ENCODE measurements around the gene BCAS3. TPM values are rescaled to one million over a fixed set of nuclear protein-coding genes. Genes with fewer than 3 reads are reported as not detected.
A peak's percentile ranks its signal among the peaks of the same experiment; 100 is the strongest.

BCAS3 gene
- total and polyA plus RNA-seq, 11 donors = 4.5 to 23.5 (median 17.9) TPM

GRCh38 chr17:61230461-61230860 is 552.8 kb downstream of the BCAS3 start:
- Histone ChIP-seq H3K4me3 (no peak overlapping the region), H3K4me1 (peaks cover 0 to 9% (median 3%) of the 10 kb centered on the region in 12 donors), H3K9me3 (no peaks in the 10 kb centered on the region), H3K27me3 (no peaks in the 10 kb centered on the region), H3K36me3 (no peaks in the 10 kb centered on the region), H3K27ac (no peak overlapping the region)
- TF ChIP-seq POLR2A (IDR thresholded peaks at IDR 0.05) (no peak), CTCF (IDR thresholded peaks at IDR 0.05) (no peak)
- intact Hi-C loops (cut with DNase I) = no loop called here
- DNase-seq (no peak), ATAC-seq (no peak)
- WGBS, 4 donors = 92 to 94% (median 93%) methylated on average over 2 of the region's 2 CpGs

- Histone ChIP-seq H3K4me1 (peaks cover 0 to 17% (median 6%) of the 10 kb centered on the region in 12 donors), H3K36me3 (no peaks in the 10 kb centered on the region), H3K4me3 (no peak overlapping the region), H3K9me3 (no peaks in the 10 kb centered on the region), H3K27ac (no peak overlapping the region), H3K27me3 (no peaks in the 10 kb centered on the region)
- ATAC-seq = no peak
- intact Hi-C loops (cut with DNase I) = no loop called here
- 83 to 84% (median 83%) methylated on average over 4 of the region's 4 CpGs for WGBS, 4 donors
- DNase-seq = no peak
- TF ChIP-seq CTCF (IDR thresholded peaks at IDR 0.05) = no peak
- TF ChIP-seq POLR2A (IDR thresholded peaks at IDR 0.05) = no peak
These were observed 553.5 kb downstream of the BCAS3 start for GRCh38 chr17:61230972-61231820.

GRCh38 chr17:61232871-61233270 is 555.2 kb downstream of the BCAS3 start:
- H3K27ac ChIP-seq = no peak overlapping the region
- DNase-seq (no peak), ATAC-seq (peak in 2 of 4 donors; percentile 37 to 87)
- no peak overlapping the region for H3K4me3 ChIP-seq
- H3K4me1 ChIP-seq = peaks cover 0 to 17% (median 6%) of the 10 kb centered on the region in 12 donors
- no peaks in the 10 kb centered on the region for H3K27me3 ChIP-seq
- H3K9me3 ChIP-seq = peaks cover 0 to 4% (median 0%) of the 10 kb centered on the region in 12 donors
- no peak for TF ChIP-seq CTCF (IDR thresholded peaks at IDR 0.05)
- TF ChIP-seq POLR2A (IDR thresholded peaks at IDR 0.05) = no peak
- WGBS, 4 donors = 65 to 75% (median 69%) methylated on average over 3 of the region's 3 CpGs
- no peaks in the 10 kb centered on the region for H3K36me3 ChIP-seq
- intact Hi-C loops (cut with DNase I) = no loop called here

GRCh38 chr17:61233991-61234750 is 556.5 kb downstream of the BCAS3 start:
- DNase-seq (no peak), ATAC-seq (no peak)
- Histone ChIP-seq H3K27me3 (no peaks in the 10 kb centered on the region), H3K36me3 (no peaks in the 10 kb centered on the region), H3K9me3 (peaks cover 0 to 4% (median 0%) of the 10 kb centered on the region in 12 donors), H3K4me1 (peaks cover 0 to 26% (median 6%) of the 10 kb centered on the region in 12 donors), H3K27ac (no peak overlapping the region), H3K4me3 (no peak overlapping the region)
- intact Hi-C loops (cut with DNase I) = no loop called here
- TF ChIP-seq POLR2A (IDR thresholded peaks at IDR 0.05) (no peak), CTCF (IDR thresholded peaks at IDR 0.05) (no peak)
- WGBS, 4 donors = 95 to 100% (median 98%) methylated on average over 1 of the region's 1 CpG

All from heart left ventricle (tissue), 16 donors.